SK-N-SH (cell line): ENCODE data around the gene LIMS1. TPM values are rescaled to one million over a fixed set of nuclear protein-coding genes. Genes with fewer than 3 reads are reported as not detected.

ENCODE experiments used
- CTCF ChIA-PET: fragments of 300-600, 350-600 bp; formaldehyde crosslinking; extraction: SDS; loops from one replicate; lab custom pipeline; 2021; lab: Yijun Ruan, JAX
- POLR2A ChIA-PET: fragments of 350-600 bp; sonication (Branson Sonifier 250); formaldehyde crosslinking; extraction: SDS; loops from one replicate; lab custom pipeline; 2020; ENCODE audit warnings: antibody characterized with exemption, inconsistent platforms; lab: Yijun Ruan, JAX
- DNase-seq: peaks from one replicate; pipeline ENCODE4 v3.0.0; 2012
- H2AFZ ChIP-seq: fragments of 200-600 bp; sonication (generic); 2 replicates; pipeline ENCODE4 v1.8.1; 2016; ENCODE audit warnings: antibody characterized with exemption, mild to moderate bottlenecking, low read depth
- H3F3A ChIP-seq: fragments of 200-600 bp; sonication (generic); replicated peaks from 2 replicates; pipeline ENCODE3; 2016; ENCODE audit warnings: antibody characterized with exemption, mild to moderate bottlenecking; ENCODE audit not compliant: insufficient read depth
- H3K27ac ChIP-seq, 2 experiments: fragments of 200-500 bp in 1 of 2; fragments of 200-600 bp in 1 of 2; sonication (Bioruptor generic) in 1 of 2; sonication (generic), shearing (Covaris generic) in 1 of 2; 2 replicates each; pipeline versions ENCODE4 v1.5.1 to v1.6.1; 2014 to 2016; ENCODE audit warnings: low read depth in 2 of 2, inconsistent platforms in 1 of 2, low read length in 1 of 2, mild to moderate bottlenecking in 1 of 2, mixed read lengths in 1 of 2
- H3K27me3 ChIP-seq: fragments of 200-600 bp; sonication (generic), shearing (Covaris generic); 2 replicates; pipeline ENCODE4 v1.6.1; 2016; ENCODE audit warnings: mixed run types; ENCODE audit not compliant: insufficient read depth
- H3K36me3 ChIP-seq, 2 experiments: fragments of 200-500 bp in 1 of 2; fragments of 200-600 bp in 1 of 2; sonication (Bioruptor generic) in 1 of 2; sonication (generic) in 1 of 2; replicated peaks in 1 of 2; 2 replicates each; pipeline versions ENCODE3 to v1.5.1; 2014 to 2016; ENCODE audit warnings: low read length in 1 of 2, mild to moderate bottlenecking in 1 of 2; ENCODE audit not compliant: insufficient read depth in 2 of 2, control insufficient read depth in 1 of 2
- H3K4me1 ChIP-seq, 2 experiments: fragments of 200-500 bp in 1 of 2; fragments of 200-600 bp in 1 of 2; sonication (Bioruptor generic) in 1 of 2; sonication (generic), shearing (Covaris generic) in 1 of 2; 2 replicates each; pipeline versions ENCODE4 v1.5.1 to v1.6.1; 2014 to 2016; ENCODE audit warnings: low read depth in 1 of 2, low read length in 1 of 2, mixed run types in 1 of 2; ENCODE audit not compliant: insufficient read depth in 2 of 2, control insufficient read depth in 1 of 2
- H3K4me2 ChIP-seq: fragments of 200-600 bp; sonication (generic), shearing (Covaris generic); 2 replicates; pipeline ENCODE4 v1.6.1; 2017; ENCODE audit warnings: mixed run types
- H3K4me3 ChIP-seq, 2 experiments: fragments of 200-500 bp in 1 of 2; fragments of 200-600 bp in 1 of 2; sonication (Bioruptor generic) in 1 of 2; sonication (generic), shearing (Covaris generic) in 1 of 2; 2 replicates each; pipeline versions ENCODE4 v1.5.1 to v1.8.1; 2014 to 2016; ENCODE audit warnings: low read depth in 2 of 2, inconsistent platforms in 1 of 2, low read length in 1 of 2, mild to moderate bottlenecking in 1 of 2, mixed read lengths in 1 of 2, moderate library complexity in 1 of 2
- H3K79me2 ChIP-seq: fragments of 200-600 bp; sonication (generic); 2 replicates; pipeline ENCODE4 v1.8.1; 2017; ENCODE audit warnings: mild to moderate bottlenecking; ENCODE audit not compliant: insufficient read depth
- H3K9ac ChIP-seq: fragments of 200-600 bp; sonication (generic); 2 replicates; pipeline ENCODE4 v1.6.1; 2017; ENCODE audit warnings: mixed run types
- H3K9me2 ChIP-seq: fragments of 200-600 bp; sonication (generic); 2 replicates; pipeline ENCODE4 v1.6.1; 2017; ENCODE audit warnings: mixed run types
- H3K9me3 ChIP-seq: fragments of 200-600 bp; sonication (generic); 2 replicates; pipeline ENCODE4 v1.6.1; 2017; ENCODE audit warnings: mixed run types, mild to moderate bottlenecking, moderate library complexity
- H4K20me1 ChIP-seq: fragments of 200-600 bp; sonication (generic); 2 replicates; pipeline ENCODE4 v1.6.1; 2017; ENCODE audit warnings: mild to moderate bottlenecking, mixed run types; ENCODE audit not compliant: insufficient read depth
- CHD2 ChIP-seq: fragments of 150-350 bp; IDR thresholded peaks from 2 replicates; pipeline ENCODE4 v1.6.1; 2018; ENCODE audit warnings: low read length; ENCODE audit not compliant: partially characterized antibody
- EZH2phosphoT487 ChIP-seq: fragments of 200-600 bp; sonication (generic); IDR thresholded peaks from 2 replicates; pipeline ENCODE4 v1.6.1; 2017; ENCODE audit warnings: low read depth, mixed run types, mild to moderate bottlenecking, antibody characterized with exemption, moderate library complexity, borderline replicate concordance
- MEF2A ChIP-seq: IDR thresholded peaks from 2 replicates; pipeline ENCODE4 v1.4.0; 2012; ENCODE audit warnings: low read depth, borderline replicate concordance
- POLR2AphosphoS5 ChIP-seq: IDR thresholded peaks from 2 replicates; pipeline ENCODE4 v1.6.1; 2012; ENCODE audit warnings: low read depth, low read length
- RAD21 ChIP-seq: IDR thresholded peaks from 2 replicates; pipeline ENCODE4 v1.6.1; 2012; ENCODE audit warnings: mild to moderate bottlenecking, low read length
- RCOR1 ChIP-seq: fragments of 150-350 bp; IDR thresholded peaks from 2 replicates; pipeline ENCODE4 v1.6.1; 2017; ENCODE audit warnings: antibody characterized with exemption, low read length
- RXRA ChIP-seq: IDR thresholded peaks from 2 replicates; pipeline ENCODE4 v1.4.0; 2012; ENCODE audit warnings: low read depth, mild to moderate bottlenecking, borderline replicate concordance
- SIN3A ChIP-seq: IDR thresholded peaks from 2 replicates; pipeline ENCODE4 v1.6.1; 2012; ENCODE audit warnings: low read depth, mild to moderate bottlenecking, low read length, moderate library complexity, borderline replicate concordance
- TCF12 ChIP-seq: IDR thresholded peaks from 2 replicates; pipeline ENCODE4 v1.4.0; 2012
- WGBS: methylation state at CpG from one replicate; pipeline ENCODE4 v1.1.6; 2017; ENCODE audit warnings: low lambda C conversion rate; 5-methylcytosine and 5-hydroxymethylcytosine counted together
- polyA plus RNA-seq, 3 experiments: library from polyadenylated mRNA; depleted of rRNA; stranded (reverse); fragments of >200 nt; gene quantifications; 2 replicates each; pipeline ENCODE4 v1.2.3, GENCODE V29; 2012
- TF ChIP-seq, protein P1 (sequence below): fragments of 200-600 bp; sonication (generic); IDR thresholded peaks from 2 replicates; pipeline ENCODE4 v1.6.1; 2017; ENCODE audit warnings: antibody characterized with exemption, mild to moderate bottlenecking, moderate library complexity
- TF ChIP-seq, protein P2 (sequence below): IDR thresholded peaks from 2 replicates; pipeline ENCODE4 v1.4.0; 2012; ENCODE audit warnings: low read depth

The LIMS1 gene
- polyA plus RNA-seq, 1 of the 3 experiments (the other 2 are of a cell fraction), result 123 TPM

DNA sequence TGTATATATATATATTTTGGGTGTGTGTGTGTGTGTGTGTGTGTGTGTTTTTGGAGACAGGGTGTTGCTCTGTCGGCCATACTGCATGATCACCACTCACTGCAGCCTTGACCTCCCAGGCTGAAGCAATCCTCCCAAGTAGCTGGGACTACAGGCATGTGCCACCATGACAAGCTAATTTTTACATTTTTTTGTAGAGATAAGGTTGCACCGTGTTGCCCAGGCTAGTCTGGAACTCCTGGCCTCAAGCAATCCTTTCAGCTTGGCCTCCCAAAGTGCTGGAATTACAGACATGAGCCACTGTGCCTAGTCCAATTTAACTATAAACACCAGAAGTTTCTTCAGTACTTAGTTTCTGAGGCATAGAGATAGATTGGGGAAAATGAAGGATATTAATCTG lies 18.3 kb downstream of the LIMS1 start:
- 86% methylated on average over 2 of the region's 2 CpGs for WGBS
- Histone ChIP-seq H3K4me3 (no peak overlapping the region), H2AFZ (no peak overlapping the region), H3K36me3 (no peaks in the 10 kb centered on the region), H3K4me1 (peaks cover 4 to 11% of the 10 kb centered on the region in 2 experiments; a peak in 2 of 4 replicates), H3K79me2 (peaks cover 89% of the 10 kb centered on the region), H4K20me1 (peaks cover 65% of the 10 kb centered on the region), H3K9me2 (no peaks in the 10 kb centered on the region), H3K4me2 (no peak overlapping the region), H3K9ac (no peak overlapping the region), H3K9me3 (no peaks in the 10 kb centered on the region), H3K27me3 (no peaks in the 10 kb centered on the region), H3F3A (no peaks in the 10 kb centered on the region), H3K27ac (no peak overlapping the region; a peak in 1 of 4 replicates)
- no peak for DNase-seq
- TF ChIP-seq TCF12, result no peak
- TF ChIP-seq, protein P1, sequence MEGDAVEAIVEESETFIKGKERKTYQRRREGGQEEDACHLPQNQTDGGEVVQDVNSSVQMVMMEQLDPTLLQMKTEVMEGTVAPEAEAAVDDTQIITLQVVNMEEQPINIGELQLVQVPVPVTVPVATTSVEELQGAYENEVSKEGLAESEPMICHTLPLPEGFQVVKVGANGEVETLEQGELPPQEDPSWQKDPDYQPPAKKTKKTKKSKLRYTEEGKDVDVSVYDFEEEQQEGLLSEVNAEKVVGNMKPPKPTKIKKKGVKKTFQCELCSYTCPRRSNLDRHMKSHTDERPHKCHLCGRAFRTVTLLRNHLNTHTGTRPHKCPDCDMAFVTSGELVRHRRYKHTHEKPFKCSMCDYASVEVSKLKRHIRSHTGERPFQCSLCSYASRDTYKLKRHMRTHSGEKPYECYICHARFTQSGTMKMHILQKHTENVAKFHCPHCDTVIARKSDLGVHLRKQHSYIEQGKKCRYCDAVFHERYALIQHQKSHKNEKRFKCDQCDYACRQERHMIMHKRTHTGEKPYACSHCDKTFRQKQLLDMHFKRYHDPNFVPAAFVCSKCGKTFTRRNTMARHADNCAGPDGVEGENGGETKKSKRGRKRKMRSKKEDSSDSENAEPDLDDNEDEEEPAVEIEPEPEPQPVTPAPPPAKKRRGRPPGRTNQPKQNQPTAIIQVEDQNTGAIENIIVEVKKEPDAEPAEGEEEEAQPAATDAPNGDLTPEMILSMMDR, result no peak
- POLR2A ChIA-PET, result no interaction called here
- CTCF ChIA-PET, result no interaction called here

DNA sequence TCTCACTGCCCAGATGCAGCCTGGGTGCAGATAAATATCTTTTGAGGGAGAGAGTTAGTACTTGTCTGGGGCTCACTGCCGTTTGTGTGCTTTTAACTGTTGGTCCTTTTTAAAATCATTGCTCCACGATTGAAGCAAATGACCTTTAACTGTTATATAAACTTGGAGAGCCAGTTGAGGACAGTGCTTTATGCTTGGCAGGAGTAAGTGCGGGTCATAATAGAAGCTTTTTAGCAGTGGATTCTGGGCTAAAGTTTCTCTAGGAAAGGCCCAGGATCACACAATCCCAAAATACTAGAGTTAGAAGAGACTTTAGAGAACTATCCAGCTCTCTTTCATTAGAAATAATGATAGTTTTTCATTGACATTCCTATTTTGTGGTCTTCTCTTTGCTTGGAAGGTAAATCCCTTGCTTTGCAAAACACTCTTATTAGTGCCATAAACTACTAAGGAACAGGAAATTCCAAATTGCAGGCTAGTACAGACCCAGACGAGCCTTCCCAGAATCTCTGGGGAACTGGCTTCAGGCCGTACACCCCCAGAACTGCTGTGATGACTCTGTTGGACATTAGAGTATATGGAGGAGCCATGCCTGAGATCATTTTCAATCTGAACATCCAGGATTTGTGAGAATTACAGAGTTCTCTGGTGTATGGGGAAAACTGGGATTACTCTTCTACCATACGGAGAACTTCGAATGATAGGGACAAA lies 19.1 kb downstream of the LIMS1 start:
- Histone ChIP-seq H2AFZ (no peak overlapping the region), H3K79me2 (peaks cover 89% of the 10 kb centered on the region), H3K9ac (no peak overlapping the region), H3K9me3 (no peaks in the 10 kb centered on the region), H3K9me2 (no peaks in the 10 kb centered on the region), H3K36me3 (no peaks in the 10 kb centered on the region), H4K20me1 (peaks cover 57% of the 10 kb centered on the region), H3F3A (no peaks in the 10 kb centered on the region), H3K4me2 (no peak overlapping the region), H3K4me3 (no peak overlapping the region), H3K27me3 (no peaks in the 10 kb centered on the region), H3K4me1 (peaks cover 2 to 11% of the 10 kb centered on the region in 2 experiments; a peak in 2 of 4 replicates), H3K27ac (no peak overlapping the region)
- ChIA-PET POLR2A (no interaction called here), CTCF (interaction anchor here (1.1 kb wide), 1 partner anchor 83 kb away, joined by 3 read pairs; no protein-coding TSS in a partner anchor)
- TF ChIP-seq, protein P2, sequence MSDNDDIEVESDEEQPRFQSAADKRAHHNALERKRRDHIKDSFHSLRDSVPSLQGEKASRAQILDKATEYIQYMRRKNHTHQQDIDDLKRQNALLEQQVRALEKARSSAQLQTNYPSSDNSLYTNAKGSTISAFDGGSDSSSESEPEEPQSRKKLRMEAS, result no peak
- no peak for TF ChIP-seq CHD2
- DNase-seq, result no peak
- WGBS, result 91% methylated on average over 5 of the region's 7 CpGs

DNA sequence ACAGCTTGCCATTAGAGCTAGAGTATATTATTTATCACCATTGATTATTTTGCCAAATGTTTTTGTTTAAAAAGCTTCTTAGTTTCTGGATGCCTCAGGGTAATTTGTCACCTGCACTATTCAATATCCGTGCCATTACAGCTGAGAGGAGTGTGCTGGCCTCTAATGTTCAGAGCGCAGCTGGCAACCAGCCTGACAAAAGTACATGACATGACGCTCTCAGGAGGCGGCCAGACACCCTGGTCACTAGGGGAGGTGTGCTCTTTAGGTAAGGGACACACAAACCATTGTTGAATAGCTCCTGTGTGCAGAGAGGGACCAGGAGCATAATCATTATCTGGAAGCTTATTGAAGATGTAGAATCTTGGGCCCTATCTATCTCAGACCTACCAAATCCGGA lies 20.3 kb downstream of the LIMS1 start:
- POLR2A ChIA-PET, result no interaction called here
- Histone ChIP-seq H4K20me1 (peaks cover 55% of the 10 kb centered on the region), H3K4me3 (no peak overlapping the region), H3K9ac (no peak overlapping the region), H3K9me2 (no peaks in the 10 kb centered on the region), H3K4me1 (peaks cover 0 to 9% of the 10 kb centered on the region in 2 experiments; a peak in 2 of 4 replicates), H3K36me3 (no peaks in the 10 kb centered on the region), H3K79me2 (peaks cover 89% of the 10 kb centered on the region), H2AFZ (no peak overlapping the region)
- no peak for TF ChIP-seq RAD21
- peak; percentile 44; the same call in 1 of the 2 replicates for TF ChIP-seq RCOR1
- TF ChIP-seq POLR2AphosphoS5, result no peak
- TF ChIP-seq MEF2A, result no peak
- no peak for TF ChIP-seq RXRA
- TF ChIP-seq EZH2phosphoT487, result no peak
- no peak for TF ChIP-seq SIN3A
- TF ChIP-seq, all 33 proteins: peak for 1
- WGBS, result 64% methylated on average over 5 of the region's 5 CpGs
- Histone ChIP-seq H3K27ac (peak overlapping the region in 1 of 2 experiments; percentile 40; a peak in 1 of 4 replicates), H3K9me3 (no peaks in the 10 kb centered on the region), H3K4me2 (no peak overlapping the region), H3K27me3 (no peaks in the 10 kb centered on the region), H3F3A (no peaks in the 10 kb centered on the region)
- CTCF ChIA-PET, result interaction anchor here (1.5 kb wide), 1 partner anchor 23 kb away, joined by 3 read pairs; no protein-coding TSS in a partner anchor
- peak; percentile 23 for DNase-seq
